SK-N-MC (cell line): ENCODE results near the gene FADS2.

Experiments used
- EZH2 ChIP-seq: fragments of 200-600 bp; sonication (generic); IDR thresholded peaks from one replicate; pipeline ENCODE4 v1.6.1; 2017; ENCODE audit warnings: antibody characterized with exemption
- FOXP2 ChIP-seq: optimal IDR thresholded peaks from 2 replicates; pipeline ENCODE3; 2011; ENCODE audit warnings: mild to moderate bottlenecking, moderate library complexity; ENCODE audit not compliant: insufficient read depth; ENCODE audit errors: extremely low read length, control extremely low read depth
- POLR2AphosphoS5 ChIP-seq: IDR thresholded peaks from 2 replicates; pipeline ENCODE4 v1.6.1; 2012; ENCODE audit warnings: mild to moderate bottlenecking, low read depth, low read length, borderline replicate concordance

DNA sequence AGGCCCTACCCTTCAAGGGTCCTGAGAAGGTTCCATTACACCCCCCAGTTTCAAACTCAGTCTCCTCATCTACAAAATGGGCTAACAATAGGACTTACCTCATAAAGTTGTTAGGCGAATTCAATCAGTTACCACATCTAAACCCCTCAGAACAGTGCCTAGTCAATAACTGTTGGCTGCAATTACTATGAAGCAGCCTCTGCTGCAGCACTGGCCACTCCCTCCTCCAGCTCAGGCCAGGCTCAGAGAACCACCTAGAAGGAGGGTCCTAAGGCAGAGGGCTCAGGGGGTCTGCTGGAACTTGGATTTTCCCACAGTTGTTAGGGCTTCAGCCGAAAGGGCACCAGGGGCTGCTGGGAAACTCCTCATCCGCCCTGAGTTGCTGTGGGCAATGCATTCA, 58.5 kb downstream of the FADS2 start:
- TF ChIP-seq POLR2AphosphoS5 (no peak), EZH2 (no peak), FOXP2 (no peak)
